CD4-positive, alpha-beta T cell treated with Interleukin-21 for 1 hour (primary cell): ENCODE data around the gene MTF1.
"Not testable (repeated sequence)": the region's sequence is repeated elsewhere in the genome, so short reads cannot be mapped to it uniquely, and the experiment has no call there.

Experiments
- DNase-seq: peaks from one replicate; pipeline ENCODE4 v3.0.0-alpha.2; 2020

Gene MTF1

GRCh38 chr1:37782491-37782890, 76.9 kb downstream of the MTF1 start:
- DNase-seq, result no peak

- DNase-seq, result no peak
Observed at GRCh38 chr1:37778654-37779053, 80.7 kb downstream of the MTF1 start.

GRCh38 chr1:37776946-37777516, 82.4 kb downstream of the MTF1 start:
- DNase-seq, result no peak

GRCh38 chr1:37771440-37771839, 88.0 kb downstream of the MTF1 start:
- not testable (repeated sequence) for DNase-seq

- DNase-seq, result no peak
Observed at GRCh38 chr1:37767488-37767887, 91.9 kb downstream of the MTF1 start.

- DNase-seq, result no peak
Observed at GRCh38 chr1:37765916-37766664, 93.3 kb downstream of the MTF1 start.

GRCh38 chr1:37764888-37765441, 94.4 kb downstream of the MTF1 start, which contains the start of gene EPHA10:
Gene EPHA10, minus strand, starts transcription at chr1:37765120. Its CDS starts 54 bp downstream, at chr1:37765066.
- no peak for DNase-seq

- DNase-seq, result peak; percentile 18
Observed at GRCh38 chr1:37764414-37764825, 95.0 kb downstream of the MTF1 start.

- no peak for DNase-seq
Observed at GRCh38 chr1:37763791-37764413, 95.5 kb downstream of the MTF1 start.

GRCh38 chr1:37762516-37762915, 96.9 kb downstream of the MTF1 start:
- DNase-seq, result no peak

- DNase-seq, result no peak
Observed at GRCh38 chr1:37761416-37762095, 97.8 kb downstream of the MTF1 start.
